Loucy (cell line): ENCODE results near the gene EXOC2.

ENCODE experiments used
- H2AFZ ChIP-seq: fragments of 200-600 bp; sonication (generic); 2 replicates; pipeline ENCODE4 v1.6.0; 2016; ENCODE audit warnings: antibody characterized with exemption, mild to moderate bottlenecking, low read length, moderate library complexity
- H3F3A ChIP-seq: fragments of 200-600 bp; 2 replicates; pipeline ENCODE4 v1.6.0; 2016; ENCODE audit warnings: antibody characterized with exemption, low read depth, mild to moderate bottlenecking
- H3K27me3 ChIP-seq: fragments of 200-600 bp; sonication (generic); 2 replicates; pipeline ENCODE4 v1.6.1; 2014; ENCODE audit warnings: low read length, mild to moderate bottlenecking; ENCODE audit not compliant: insufficient read depth, poor library complexity, severe bottlenecking
- H3K36me3 ChIP-seq: fragments of 200-600 bp; sonication (generic); 2 replicates; pipeline ENCODE4 v1.6.1; 2016; ENCODE audit warnings: low read length; ENCODE audit not compliant: insufficient read depth
- H3K4me1 ChIP-seq: fragments of 200-600 bp; sonication (generic); 2 replicates; pipeline ENCODE4 v1.5.1; 2014; ENCODE audit warnings: low read length, mild to moderate bottlenecking; ENCODE audit not compliant: insufficient read depth, poor library complexity, severe bottlenecking
- H3K4me2 ChIP-seq: fragments of 200-600 bp; sonication (generic); 2 replicates; pipeline ENCODE4 v1.6.0; 2014; ENCODE audit warnings: antibody characterized with exemption, low read length, low read depth, mild to moderate bottlenecking; ENCODE audit not compliant: poor library complexity, severe bottlenecking
- H3K4me3 ChIP-seq: fragments of 200-600 bp; sonication (generic); 2 replicates; pipeline ENCODE4 v1.5.1; 2014; ENCODE audit warnings: low read length, mild to moderate bottlenecking, mixed read lengths; ENCODE audit not compliant: poor library complexity, severe bottlenecking
- H3K79me2 ChIP-seq: fragments of 200-600 bp; sonication (generic); 2 replicates; pipeline ENCODE4 v1.6.1; 2014; ENCODE audit warnings: low read length; ENCODE audit not compliant: insufficient read depth
- H3K9ac ChIP-seq: fragments of 200-600 bp; sonication (generic); 2 replicates; pipeline ENCODE4 v1.6.0; 2014; ENCODE audit warnings: mild to moderate bottlenecking, low read depth, low read length, moderate library complexity; ENCODE audit not compliant: poor library complexity, severe bottlenecking
- H3K9me2 ChIP-seq: fragments of 200-600 bp; sonication (generic); replicated peaks from 2 replicates; pipeline ENCODE4 v1.6.1; 2016; ENCODE audit warnings: low read depth, low read length, mixed read lengths
- H3K9me3 ChIP-seq: fragments of 200-600 bp; sonication (generic); 2 replicates; pipeline ENCODE4 v1.6.1; 2014; ENCODE audit warnings: mild to moderate bottlenecking, antibody characterized with exemption, low read length, low read depth; ENCODE audit not compliant: insufficient read depth
- H4K20me1 ChIP-seq: fragments of 200-600 bp; sonication (generic); 2 replicates; pipeline ENCODE4 v1.6.0; 2014; ENCODE audit warnings: antibody characterized with exemption, low read length, mild to moderate bottlenecking; ENCODE audit not compliant: insufficient read depth, poor library complexity, severe bottlenecking
- EZH2phosphoT487 ChIP-seq: fragments of 200-600 bp; IDR thresholded peaks from 2 replicates; pipeline ENCODE4 v1.6.1; 2018; ENCODE audit warnings: antibody characterized with exemption, mild to moderate bottlenecking, moderate library complexity, borderline replicate concordance
- TF ChIP-seq, protein P1 (sequence below): fragments of 200-600 bp; sonication (generic); conservative IDR thresholded peaks from 2 replicates; pipeline ENCODE4 v1.5.1; 2014; ENCODE audit warnings: mild to moderate bottlenecking, antibody characterized with exemption, low read length

The EXOC2 gene

DNA sequence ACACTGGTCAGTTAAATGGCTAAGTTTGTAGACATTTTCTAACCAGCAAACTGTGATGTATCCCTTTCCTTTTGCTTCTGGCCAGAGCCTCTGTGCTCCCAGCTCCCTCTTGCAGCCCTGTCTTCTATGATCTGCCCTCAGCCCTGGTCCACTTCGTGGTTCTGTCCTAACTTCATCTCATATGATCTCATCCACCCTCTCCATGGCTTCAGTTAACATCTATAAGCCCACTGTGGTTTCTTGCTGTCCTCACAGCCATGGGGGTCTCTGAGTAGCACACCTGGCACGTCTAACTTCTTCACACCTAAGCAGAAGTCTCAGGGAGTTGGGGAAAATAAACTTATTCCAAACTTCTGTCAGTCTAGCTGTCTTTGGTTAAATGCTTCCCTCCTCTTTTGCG lies 219.6 kb downstream of the EXOC2 start:
- peaks cover 51% of the 10 kb centered on the region for H3K4me1 ChIP-seq
- peak overlapping the region; percentile 68 for H3K9ac ChIP-seq
- no peaks in the 10 kb centered on the region for H3K9me3 ChIP-seq
- TF ChIP-seq, protein P1, sequence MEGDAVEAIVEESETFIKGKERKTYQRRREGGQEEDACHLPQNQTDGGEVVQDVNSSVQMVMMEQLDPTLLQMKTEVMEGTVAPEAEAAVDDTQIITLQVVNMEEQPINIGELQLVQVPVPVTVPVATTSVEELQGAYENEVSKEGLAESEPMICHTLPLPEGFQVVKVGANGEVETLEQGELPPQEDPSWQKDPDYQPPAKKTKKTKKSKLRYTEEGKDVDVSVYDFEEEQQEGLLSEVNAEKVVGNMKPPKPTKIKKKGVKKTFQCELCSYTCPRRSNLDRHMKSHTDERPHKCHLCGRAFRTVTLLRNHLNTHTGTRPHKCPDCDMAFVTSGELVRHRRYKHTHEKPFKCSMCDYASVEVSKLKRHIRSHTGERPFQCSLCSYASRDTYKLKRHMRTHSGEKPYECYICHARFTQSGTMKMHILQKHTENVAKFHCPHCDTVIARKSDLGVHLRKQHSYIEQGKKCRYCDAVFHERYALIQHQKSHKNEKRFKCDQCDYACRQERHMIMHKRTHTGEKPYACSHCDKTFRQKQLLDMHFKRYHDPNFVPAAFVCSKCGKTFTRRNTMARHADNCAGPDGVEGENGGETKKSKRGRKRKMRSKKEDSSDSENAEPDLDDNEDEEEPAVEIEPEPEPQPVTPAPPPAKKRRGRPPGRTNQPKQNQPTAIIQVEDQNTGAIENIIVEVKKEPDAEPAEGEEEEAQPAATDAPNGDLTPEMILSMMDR = no peak
- TF ChIP-seq EZH2phosphoT487 = no peak
- H4K20me1 ChIP-seq = no peaks in the 10 kb centered on the region
- no peaks in the 10 kb centered on the region for H3K36me3 ChIP-seq
- no peak overlapping the region for H2AFZ ChIP-seq
- no peak overlapping the region for H3K4me3 ChIP-seq
- H3K79me2 ChIP-seq = no peaks in the 10 kb centered on the region
- H3F3A ChIP-seq = no peaks in the 10 kb centered on the region
- no peaks in the 10 kb centered on the region for H3K9me2 ChIP-seq
- no peak overlapping the region for H3K4me2 ChIP-seq
- H3K27me3 ChIP-seq = no peaks in the 10 kb centered on the region

DNA sequence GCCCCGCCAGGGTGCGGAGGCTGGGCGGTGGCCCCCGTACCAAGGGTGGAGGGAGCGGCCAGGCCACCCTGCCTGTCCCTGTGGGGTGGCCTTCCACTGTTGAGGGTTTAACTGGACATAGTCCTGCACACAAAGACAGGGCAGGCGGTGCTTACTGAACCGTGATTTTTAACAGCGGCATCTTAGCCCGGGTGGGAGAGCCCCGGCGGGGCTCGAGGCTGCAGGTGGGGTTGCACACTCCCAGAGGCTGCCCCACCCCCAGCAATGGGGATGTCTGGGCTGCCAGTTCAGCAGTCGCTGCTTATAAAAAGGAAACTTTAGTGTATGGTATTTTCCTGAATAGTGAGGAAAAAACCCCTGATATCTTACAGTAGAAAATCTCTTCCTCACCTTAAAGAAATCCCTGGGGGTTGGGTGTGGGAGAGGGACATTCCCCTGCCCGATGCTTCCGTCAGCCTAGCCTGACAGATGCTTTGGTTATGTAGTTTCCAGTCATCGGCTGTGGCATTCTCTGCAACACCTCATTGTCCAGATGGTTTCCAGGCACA lies 222.0 kb downstream of the EXOC2 start:
- Histone ChIP-seq H3K27me3 (no peaks in the 10 kb centered on the region), H3K79me2 (no peaks in the 10 kb centered on the region), H3K36me3 (no peaks in the 10 kb centered on the region), H3K4me3 (no peak overlapping the region), H3K9me2 (no peaks in the 10 kb centered on the region), H2AFZ (no peak overlapping the region), H3K9me3 (no peaks in the 10 kb centered on the region), H3K4me2 (no peak overlapping the region), H3K4me1 (peaks cover 41% of the 10 kb centered on the region), H4K20me1 (no peaks in the 10 kb centered on the region), H3K9ac (no peak overlapping the region), H3F3A (no peaks in the 10 kb centered on the region)
- TF ChIP-seq EZH2phosphoT487 = no peak
- TF ChIP-seq, protein P1 = no peak

- no peak overlapping the region for H2AFZ ChIP-seq
- no peaks in the 10 kb centered on the region for H3K79me2 ChIP-seq
- no peak overlapping the region for H3K9ac ChIP-seq
- TF ChIP-seq, protein P1 = no peak
- TF ChIP-seq EZH2phosphoT487 = no peak
- H3K4me2 ChIP-seq = no peak overlapping the region
- H3K4me3 ChIP-seq = no peak overlapping the region
- H3K36me3 ChIP-seq = no peaks in the 10 kb centered on the region
- H3K9me2 ChIP-seq = no peaks in the 10 kb centered on the region
- H3K4me1 ChIP-seq = peaks cover 41% of the 10 kb centered on the region
- no peaks in the 10 kb centered on the region for H3K9me3 ChIP-seq
- H3F3A ChIP-seq = no peaks in the 10 kb centered on the region
- no peaks in the 10 kb centered on the region for H3K27me3 ChIP-seq
- H4K20me1 ChIP-seq = no peaks in the 10 kb centered on the region
Observed at GRCh38 chr6:470051-470900, 222.7 kb downstream of the EXOC2 start.
